NCI-H2107 (cell line): ENCODE data around the gene SFXN2.
"Not testable (repeated sequence)": the region's sequence is repeated elsewhere in the genome, so short reads cannot be mapped to it uniquely, and the experiment has no call there.

Experiments
- DNase-seq: peaks from one replicate; lab custom pipeline; 2025; lab: John Stamatoyannopoulos, UW

Gene SFXN2

DNA sequence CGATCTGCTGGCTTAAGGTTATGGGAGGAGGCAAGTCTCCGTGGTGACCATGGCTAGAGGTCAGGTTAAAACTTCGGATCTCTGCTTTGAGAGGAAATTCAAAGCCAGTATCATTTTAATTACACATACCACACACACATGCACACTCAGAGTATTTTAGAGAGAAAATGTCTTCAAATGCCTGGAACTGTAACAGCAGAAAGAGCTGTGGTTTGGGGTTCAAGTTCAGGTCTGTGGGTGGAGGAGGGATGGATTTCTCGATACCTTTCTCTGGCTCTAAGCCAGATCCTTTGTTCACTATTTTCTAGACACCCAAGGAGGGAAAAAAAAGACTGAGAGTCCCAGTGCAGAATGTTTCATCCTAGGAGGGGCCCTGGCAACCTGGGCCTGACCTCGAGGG is 32.7 kb upstream of the SFXN2 start:
- DNase-seq: no peak

DNA sequence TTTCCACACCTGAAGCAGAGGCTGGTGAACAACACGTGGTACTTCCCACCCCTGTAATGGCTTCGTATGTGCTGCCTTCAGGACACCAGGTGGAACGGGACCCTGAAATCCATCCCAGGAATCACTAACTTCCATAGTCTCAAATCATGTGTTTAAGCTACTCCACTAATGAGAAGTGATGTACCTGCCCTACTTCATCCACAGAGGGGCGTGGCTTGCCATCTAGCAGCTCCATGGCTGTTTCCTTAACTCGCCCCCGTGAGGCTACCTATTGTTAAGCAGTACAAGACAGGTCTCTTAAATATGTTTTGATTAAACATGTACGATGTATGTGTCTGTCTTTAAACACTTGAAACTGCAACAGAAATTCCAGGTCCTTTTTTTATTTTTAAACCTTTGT is 32.0 kb upstream of the SFXN2 start:
- DNase-seq: no peak

DNA sequence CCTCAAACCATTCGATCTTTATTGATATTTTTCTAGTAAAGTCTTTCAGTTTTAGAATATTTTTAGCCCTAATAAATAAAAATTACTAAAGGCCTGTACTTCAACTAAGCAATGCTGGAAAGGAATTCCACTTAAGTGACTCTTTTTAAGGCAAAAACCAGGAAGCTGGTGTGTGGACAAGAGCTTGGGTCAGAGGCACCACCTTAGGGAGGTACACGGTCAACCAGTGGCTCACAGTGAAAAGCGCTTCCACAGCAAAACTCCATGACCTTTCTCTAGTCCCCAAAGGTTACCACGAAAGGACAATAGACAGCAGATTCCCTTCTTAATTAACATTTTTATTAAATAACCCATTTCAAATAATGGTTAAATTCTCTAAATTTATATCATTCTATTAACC is 31.5 kb upstream of the SFXN2 start:
- no peak for DNase-seq

DNA sequence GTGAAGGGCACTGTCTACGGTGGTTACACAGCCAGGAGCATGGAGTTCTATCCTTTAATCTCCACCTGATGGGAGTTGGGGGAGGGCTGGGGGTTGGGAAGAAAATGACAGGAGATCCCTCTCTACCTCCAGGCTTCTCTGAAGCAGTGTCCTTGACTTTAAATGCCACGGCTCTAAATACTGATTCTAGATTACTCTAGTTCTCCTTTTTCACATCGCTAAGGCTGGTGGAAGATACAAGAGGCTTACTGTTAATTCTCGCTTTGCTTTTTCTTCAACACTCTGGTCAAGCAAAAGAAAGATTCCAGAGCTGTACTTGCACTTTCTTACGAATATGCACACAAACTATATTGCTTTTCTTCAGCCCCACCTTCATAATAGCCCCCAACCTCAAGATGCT is 30.7 kb upstream of the SFXN2 start:
- DNase-seq: no peak

DNA sequence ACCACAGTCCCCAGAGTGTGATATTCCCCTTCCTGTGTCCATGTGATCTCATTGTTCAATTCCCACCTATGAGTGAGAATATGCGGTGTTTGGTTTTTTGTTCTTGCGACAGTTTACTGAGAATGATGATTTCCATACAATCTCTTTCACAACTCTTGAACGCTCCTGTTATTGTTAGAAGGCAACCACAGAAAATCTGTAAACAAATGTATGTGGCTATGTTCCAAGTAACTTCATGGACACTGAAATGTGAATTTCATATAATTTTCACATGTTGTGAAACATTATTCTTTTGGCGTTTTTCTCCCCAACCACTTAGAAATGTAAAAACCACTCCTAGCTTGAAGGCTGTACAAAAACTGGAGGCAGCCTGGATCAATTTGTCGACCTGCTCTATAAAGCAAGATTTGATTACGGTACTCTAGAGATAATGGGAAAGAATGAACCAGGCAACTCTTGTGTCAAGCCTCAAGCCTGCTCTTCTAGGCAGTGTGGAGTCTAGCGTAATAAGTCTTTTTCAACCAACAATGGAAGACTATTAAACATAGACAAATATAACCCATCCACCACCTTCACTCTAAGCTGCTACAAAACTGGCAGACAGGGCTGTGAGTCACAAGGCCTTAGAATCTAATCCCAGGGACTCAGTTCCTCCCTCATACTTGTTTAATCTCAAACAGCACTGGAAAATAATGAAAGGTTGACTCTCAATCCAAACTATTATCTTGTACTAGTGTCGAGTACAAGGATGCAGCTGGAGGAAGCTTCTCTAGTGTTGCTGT is 23.0 kb upstream of the SFXN2 start:
- DNase-seq: no peak

DNA sequence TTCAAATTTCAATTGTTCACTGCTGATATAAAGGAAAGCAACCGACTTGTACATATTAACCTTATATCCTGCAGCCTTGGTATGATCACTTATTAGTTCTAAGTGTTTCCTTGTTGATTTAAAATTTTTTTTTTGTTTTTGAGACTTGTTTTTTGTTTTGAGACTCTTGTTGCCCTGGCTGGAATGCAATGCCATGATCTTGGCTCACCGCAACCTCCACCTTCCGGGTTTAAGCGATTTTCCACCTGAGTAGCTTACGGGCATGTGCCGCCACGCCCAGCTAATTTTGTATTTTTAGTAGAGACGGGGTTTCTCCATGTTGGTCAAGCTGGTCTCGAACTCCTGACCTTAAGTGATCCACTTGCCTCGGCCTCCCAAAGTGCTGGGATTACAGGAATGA is 19.0 kb upstream of the SFXN2 start:
- DNase-seq: not testable (repeated sequence)

DNA sequence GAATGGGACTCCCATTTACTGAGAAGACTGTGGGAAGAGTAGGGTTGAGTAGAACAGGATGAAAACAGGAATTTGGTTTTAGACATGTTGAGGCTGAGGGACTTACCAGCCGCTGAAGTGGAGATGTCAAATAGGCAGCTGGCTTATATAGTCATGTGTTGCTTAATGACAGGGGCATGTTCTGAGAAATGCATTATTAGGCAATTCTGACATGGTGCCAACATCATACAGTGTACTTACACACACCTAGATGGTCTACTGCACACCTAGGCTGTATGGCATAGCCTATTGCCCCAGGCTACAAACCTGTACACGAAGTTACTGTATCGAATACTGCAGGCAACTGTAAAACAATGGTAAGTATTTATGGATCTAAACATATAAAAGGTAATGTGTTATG is 17.7 kb upstream of the SFXN2 start:
- no peak for DNase-seq

DNA sequence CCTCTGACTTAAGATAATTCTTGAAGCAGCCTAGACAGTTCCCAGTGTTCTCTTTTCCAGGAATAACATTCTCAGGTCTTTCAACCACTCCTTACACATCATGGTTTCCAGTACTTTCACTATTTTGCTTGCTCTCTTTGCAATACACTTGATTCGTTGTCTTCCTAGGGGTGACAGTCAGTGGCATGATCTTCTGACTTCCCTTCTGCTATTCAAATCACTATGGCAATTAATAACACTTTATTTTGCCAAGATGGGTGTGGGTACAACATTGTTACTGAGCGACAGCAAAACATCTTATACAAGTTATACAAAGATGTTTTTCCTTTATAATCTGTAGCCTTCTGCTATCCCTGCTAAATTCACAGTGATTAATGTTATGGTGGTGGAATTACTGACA is 15.5 kb upstream of the SFXN2 start:
- DNase-seq: no peak

DNA sequence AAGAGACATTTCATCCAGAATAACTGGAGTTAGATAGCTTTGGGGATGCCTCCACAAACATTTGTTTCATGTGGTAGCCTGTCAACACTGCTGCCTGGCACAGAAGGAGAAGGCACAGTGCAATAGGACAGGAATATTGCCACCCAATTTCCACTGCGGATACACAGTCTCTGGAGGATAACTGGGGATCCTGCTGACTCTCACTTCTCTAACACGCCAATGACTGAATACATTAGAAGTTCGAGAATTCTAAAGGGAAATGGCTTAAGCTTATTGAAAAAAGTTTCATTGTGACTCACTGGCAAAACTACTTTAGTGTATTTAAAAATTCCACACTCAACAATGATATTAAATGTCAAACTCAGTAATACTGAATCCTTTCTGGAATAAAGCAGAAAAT is 13.2 kb upstream of the SFXN2 start:
- DNase-seq: no peak

DNA sequence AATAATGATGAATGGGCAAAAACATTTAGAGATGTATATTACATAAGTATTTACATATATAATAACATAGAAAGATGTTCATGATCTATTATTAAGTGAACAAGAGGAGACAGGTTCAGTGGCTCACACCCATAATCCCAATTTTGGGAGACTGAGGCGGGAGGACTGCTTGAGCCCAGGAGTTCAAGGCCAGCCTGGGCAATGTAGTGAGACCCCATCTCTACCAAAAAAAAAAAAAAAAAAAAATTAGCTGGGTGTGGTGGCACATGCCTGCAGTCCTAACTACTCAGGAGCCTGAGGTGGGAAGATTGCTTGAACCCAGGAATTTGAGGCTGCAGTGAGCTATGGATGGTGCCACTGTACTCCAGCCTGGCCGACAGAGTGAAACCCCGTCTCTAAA is 12.6 kb upstream of the SFXN2 start:
- no peak for DNase-seq

DNA sequence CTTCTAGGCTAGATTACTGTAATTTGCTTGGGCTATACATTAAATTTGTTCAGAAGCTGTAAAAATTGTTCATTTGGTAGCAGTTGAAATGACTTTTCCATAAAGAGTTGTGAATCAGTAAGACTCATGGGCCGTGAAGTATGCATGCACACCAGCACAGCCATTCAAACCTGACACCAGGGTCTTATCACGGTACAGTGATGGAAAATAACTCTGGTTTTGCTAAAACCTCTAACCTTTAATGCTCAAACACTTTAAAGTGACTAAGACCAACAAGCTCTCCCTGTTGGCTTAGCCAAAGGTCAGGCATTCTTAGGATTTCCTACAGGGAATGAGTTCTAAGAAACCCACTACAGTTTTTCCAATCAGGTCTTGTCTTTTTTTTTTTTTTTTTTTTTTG is 11.7 kb upstream of the SFXN2 start:
- no peak for DNase-seq

DNA sequence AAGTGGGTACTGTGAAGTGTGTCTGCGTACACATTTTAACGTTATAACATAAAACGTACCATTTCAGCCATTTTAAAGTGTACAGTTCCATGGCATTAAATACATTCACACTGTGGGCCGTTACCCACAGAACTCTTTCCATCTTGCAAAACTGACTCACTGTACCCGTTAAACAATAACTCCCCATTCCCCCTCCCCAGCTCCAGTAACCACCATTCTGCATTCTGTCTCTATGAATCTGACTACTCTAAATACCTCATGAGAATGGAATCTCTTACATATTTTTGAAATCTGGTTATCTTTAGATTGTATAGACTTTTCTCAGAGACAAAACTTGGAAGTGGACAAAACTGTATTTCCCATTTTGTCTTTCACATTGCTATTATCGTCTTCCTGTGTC is 9.5 kb upstream of the SFXN2 start:
- DNase-seq: no peak

DNA sequence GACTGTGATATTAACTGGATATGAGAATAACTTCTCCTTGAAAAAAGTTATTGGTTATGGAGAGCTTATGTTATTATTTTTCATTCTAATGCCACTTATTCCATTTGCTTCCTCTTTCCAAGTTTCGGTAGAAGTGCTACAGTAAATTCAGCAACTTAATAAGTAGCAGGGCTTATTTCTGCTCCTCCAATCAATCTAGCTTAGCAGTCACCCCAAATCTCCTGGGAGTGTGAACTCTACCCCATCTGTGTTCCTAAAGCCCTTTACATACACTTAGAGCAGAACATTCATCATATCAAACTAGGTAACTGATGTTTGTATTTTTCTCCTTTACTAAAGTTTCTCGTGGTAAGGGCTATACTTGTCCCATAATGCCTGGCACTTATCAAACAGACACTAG is 8.9 kb upstream of the SFXN2 start:
- DNase-seq: no peak

DNA sequence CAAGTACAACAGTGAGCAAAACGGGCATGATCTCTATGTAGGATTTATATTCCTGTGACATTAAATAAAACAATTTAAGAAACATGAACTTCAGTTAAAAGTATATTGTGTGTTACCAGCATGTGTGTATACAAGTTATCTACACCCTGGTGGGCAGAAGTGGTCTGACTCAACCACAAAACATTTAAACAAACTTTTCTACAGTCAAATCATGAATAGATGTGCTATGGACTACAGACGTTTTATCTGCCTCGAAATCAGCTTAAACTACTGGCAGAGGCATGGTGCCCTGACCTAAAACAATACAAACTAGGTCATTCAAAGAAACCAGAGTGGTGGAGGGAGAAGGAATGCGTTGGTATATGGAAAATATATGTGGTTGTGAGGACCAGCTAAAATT is 3.8 kb upstream of the SFXN2 start:
- no peak for DNase-seq

DNA sequence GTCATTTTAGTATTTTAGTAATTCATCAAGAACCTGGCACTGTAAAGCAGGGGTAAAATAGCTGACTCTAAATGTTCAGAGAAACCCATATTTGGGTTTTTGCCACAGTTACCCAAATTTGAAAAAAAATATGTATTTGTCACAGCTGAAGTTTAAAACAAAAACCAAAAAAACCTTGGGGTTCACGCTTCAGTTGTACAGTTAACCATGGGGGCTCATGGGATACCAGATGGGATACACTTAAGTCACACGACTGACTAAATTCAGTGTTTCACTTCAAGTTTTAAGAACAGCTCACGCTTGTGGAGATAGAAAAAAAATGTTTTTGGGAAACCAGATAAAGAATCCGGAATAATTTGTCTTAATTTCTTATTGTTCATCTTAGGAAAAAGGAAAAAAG is 2.3 kb upstream of the SFXN2 start:
- no peak for DNase-seq

DNA sequence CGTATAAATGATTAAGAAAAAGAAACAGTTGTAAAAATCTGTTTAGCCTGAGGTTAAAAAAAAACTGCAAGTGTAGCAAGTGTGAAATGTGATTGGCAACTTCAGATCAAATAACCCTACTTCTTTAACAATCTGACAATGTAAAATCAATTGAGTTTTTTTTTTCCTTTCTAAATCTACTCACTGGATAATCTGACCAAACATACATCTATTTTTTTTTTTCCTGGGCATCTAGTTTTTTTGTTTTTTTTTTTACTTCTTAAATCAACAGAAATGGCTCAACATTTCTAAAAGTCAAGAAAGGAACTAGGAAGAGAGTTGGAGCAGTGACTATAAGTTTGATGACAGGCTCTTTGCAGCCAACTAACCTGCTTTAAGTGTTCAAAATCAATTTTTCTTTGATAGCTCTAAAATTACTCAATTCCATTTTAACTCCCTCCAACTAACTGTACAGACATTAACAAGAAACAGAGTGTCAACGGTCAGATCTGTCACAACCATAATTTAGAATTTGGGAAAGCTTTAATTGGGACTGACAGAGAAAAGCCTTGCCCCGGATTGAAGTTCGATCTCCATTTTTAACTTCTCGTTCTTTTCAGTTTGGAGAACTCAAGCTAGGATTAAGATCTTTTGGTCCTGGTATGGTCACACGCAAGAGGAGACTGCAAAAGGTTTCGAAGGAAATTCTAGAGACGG is 1.4 kb upstream of the SFXN2 start:
- no peak for DNase-seq

DNA sequence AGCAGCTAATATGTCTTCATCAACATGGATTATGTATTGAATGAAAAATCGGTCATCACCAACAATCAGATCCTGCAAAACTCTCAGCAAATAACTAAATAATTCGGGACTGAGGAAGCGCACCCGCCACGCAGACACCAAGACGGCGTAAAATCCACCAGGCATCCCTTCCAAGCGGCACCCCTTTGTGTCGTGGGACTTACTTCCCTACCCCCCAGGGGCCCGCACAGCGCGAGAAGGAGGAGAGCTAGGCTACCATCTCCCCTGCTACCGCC is 960 bp upstream of the SFXN2 start:
- DNase-seq: no peak

DNA sequence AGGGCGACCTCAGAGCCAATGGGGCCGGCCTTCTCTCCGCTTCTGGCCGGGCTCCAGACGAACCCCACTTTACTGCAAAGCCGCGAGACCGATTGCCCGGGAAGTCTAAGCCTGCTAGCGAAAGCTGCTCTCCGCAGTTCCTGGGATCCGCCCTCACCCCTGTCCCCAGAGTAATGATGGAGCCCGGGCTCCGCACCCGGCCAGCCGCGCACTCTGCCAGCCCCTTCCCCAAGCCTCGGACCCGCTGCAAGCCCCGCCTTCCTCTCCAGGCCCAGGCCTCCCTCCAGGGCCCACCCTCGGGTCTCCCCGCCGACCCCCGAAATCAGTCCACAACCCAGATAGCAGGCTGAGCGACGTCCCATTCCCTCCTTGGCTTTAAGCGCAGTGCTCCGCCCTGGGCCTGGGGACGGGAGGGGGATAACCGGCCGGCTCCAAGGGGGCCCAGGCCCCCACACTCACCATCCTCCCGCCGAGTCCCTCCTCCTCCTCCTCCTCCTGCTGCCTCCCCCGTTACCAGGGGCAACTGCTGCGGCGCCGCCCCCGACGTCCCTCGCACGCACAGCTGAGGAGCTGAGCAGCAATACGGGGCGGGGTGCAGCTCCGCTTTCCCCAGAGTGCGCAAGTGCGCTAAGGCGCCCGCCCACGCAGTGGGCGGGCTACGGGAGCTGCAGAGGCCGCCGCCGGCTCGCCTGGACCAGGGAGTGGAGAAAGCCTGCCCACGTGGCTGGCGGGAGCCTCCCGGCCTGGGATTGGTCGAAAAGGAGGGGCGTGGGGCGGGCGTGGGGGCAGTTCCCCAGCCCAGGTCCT is 419 bp upstream of the SFXN2 start, which contains the start of gene ARL3:
ARL3 (minus strand) TSS at position 584 of the 807 bp plus-strand sequence; CDS start at position 462, 122 bp downstream.
- peak; percentile 87 for DNase-seq

DNA sequence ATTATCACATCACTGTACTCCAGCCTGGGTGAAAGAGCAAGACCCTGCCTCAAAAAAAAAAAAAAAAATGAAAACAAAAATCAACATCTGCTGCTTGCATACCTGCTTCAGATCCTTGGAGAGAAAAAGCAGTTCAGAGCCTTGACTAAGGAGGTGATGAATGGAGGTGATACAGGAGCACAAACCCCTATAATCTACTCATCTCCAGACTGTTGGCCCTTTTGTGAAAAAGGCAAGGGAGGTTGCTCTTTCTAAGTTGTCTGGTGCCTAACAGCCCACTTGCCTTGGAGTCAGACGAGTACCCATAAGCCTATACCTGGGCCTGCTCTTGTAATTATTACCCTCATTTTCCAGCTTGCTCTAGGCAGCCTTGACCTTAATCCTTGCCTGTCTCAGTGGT is 1.4 kb downstream of the SFXN2 start:
- DNase-seq: no peak

DNA sequence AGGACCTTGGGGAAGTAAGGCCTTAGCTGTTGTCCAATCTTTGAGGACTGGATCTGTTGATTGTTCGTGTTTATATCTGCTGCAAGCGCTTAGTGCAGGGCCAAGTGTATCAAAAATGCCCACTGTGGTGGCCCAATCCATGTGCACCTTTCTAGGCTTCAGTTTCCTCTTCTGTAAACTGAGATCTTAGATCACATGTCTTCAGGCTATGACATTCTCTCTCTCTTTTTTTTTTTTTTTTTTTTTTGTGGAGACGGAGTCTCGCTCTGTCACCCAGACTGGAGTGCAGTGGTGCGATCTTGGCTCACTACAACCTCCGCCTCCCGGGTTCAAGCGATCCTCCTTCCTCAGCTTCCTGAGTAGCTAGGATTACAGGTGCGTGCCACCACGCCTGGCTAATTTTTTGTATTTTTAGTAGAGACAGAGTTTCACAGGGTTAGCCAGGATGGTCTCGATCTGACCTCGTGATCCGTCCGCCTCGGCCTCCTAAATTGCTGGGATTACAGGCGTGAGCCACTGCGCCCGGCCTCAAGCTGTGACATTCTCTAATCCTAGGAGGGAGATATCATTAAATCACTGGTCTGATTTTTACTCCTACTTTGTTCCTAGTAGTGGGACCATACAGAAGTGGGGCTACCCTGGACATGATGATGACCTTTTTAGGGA is 2.6 kb downstream of the SFXN2 start:
- DNase-seq: not testable (repeated sequence)

DNA sequence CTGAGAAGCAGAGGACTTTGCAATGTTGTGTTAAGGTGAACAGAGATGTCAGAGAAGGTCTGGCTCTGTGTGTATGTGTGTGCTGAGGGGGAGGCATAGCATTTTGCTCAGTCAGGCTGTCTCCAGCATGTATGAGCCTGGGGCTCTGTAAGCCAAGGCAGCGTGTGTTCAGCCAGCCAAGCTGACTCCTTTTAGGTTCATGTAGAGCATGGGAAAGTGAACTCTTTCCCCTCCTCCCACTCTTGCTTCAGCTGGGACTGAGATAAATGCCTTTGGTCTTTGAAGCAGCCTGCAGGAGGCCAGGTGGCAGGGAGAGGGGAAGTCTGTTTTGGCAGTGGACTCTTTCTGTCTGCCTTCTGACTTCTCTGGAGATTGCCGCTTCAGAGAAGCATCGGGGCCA is 3.8 kb downstream of the SFXN2 start:
- no peak for DNase-seq

DNA sequence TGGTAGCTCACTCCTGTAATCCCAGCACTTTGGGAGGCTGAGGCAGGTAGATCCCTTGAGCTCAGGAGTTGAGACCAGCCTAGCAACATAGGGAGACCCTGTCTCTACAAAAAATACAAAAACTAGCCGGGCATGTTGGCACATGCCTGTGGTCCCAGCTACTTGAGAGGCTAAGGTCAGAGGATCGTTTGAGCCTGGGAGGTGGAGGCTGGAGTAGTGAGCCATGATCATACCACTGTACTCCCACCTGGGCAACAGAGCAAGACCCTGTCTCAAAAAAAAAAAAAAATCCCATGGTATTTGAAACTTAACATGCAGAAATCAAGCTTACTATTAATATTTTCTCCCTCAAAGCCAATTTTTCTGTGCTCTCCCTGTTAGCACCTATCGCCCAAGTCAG is 5.9 kb downstream of the SFXN2 start:
- no peak for DNase-seq
